WTC11 (cell line): Measurements from ENCODE around the gene EXOC4. TPM values are rescaled to one million over a fixed set of nuclear protein-coding genes. Genes with fewer than 3 reads are reported as not detected.

Experiments used
- ATAC-seq: fragments of 200-7000 bp; cut with Tn5 transposase; 2 replicates; pipeline ENCODE4 v1.10.0; 2021; ENCODE audit warnings: mild to moderate bottlenecking, moderate library complexity
- CTCF ChIA-PET: fragments of 300-600 bp; sonication (Branson Sonifier 250); formaldehyde crosslinking; loops from one replicate; lab custom pipeline; 2021; ENCODE audit warnings: antibody characterized with exemption; lab: Charles Lee
- POLR2A ChIA-PET: fragments of 350-600 bp; sonication (Branson Sonifier 250); formaldehyde crosslinking; loops from one replicate; lab custom pipeline; 2021; ENCODE audit warnings: antibody characterized with exemption; lab: Charles Lee
- DNase-seq: peaks from one replicate; pipeline ENCODE4 v3.0.0; 2021; ENCODE audit warnings: low spot score
- H3K27ac Mint-ChIP-seq: 2 replicates; pipeline ENCODE4 v1.8.0; 2021; ENCODE audit warnings: mixed read lengths
- H3K27me3 Mint-ChIP-seq: 2 replicates; pipeline ENCODE4 v1.8.0; 2021; ENCODE audit warnings: low read depth, mild to moderate bottlenecking, moderate library complexity, mixed read lengths
- H3K36me3 Mint-ChIP-seq: 2 replicates; pipeline ENCODE4 v1.8.0; 2021; ENCODE audit warnings: mixed read lengths
- H3K4me1 Mint-ChIP-seq: 2 replicates; pipeline ENCODE4 v1.8.0; 2022; ENCODE audit warnings: mixed read lengths
- H3K4me3 Mint-ChIP-seq: 2 replicates; pipeline ENCODE4 v1.8.0; 2021; ENCODE audit warnings: mild to moderate bottlenecking, moderate library complexity, mixed read lengths
- H3K9me3 Mint-ChIP-seq: 2 replicates; pipeline ENCODE4 v1.8.0; 2021; ENCODE audit warnings: mixed read lengths
- GTF2I ChIP-seq: fragments of 250-450 bp; sonication (Bioruptor Pico); conservative IDR thresholded peaks from 2 replicates; pipeline ENCODE4 v1.4.0; 2021; ENCODE audit warnings: mild to moderate bottlenecking
- MXD4 ChIP-seq: fragments of 250-450 bp; sonication (Bioruptor Pico); IDR thresholded peaks from 2 replicates; pipeline ENCODE4 v1.8.0; 2021; ENCODE audit warnings: mild to moderate bottlenecking, moderate library complexity, borderline replicate concordance
- NFYB ChIP-seq: sonication (generic); formaldehyde crosslinking; conservative IDR thresholded peaks from 2 replicates; pipeline ENCODE4 v1.8.0; 2022; ENCODE audit warnings: low read depth, missing genetic modification reagents
- ZNF138 ChIP-seq: sonication (generic); formaldehyde crosslinking; conservative IDR thresholded peaks from 2 replicates; pipeline ENCODE4 v1.8.1; 2022; ENCODE audit warnings: mild to moderate bottlenecking, moderate library complexity, missing genetic modification reagents
- ZNF232 ChIP-seq: sonication (generic); formaldehyde crosslinking; IDR thresholded peaks from 2 replicates; pipeline ENCODE4 v1.8.0; 2022; ENCODE audit warnings: mild to moderate bottlenecking, missing genetic modification reagents
- ZNF423 ChIP-seq: fragments of 250-450 bp; sonication (Bioruptor Pico); IDR thresholded peaks from 2 replicates; pipeline ENCODE4 v2.1.2; 2022; ENCODE audit warnings: mild to moderate bottlenecking, moderate library complexity
- total RNA-seq: library from RNA; stranded (reverse); gene quantifications from 3 replicates; pipeline ENCODE4 v1.2.3, GENCODE V29; 2021
- TF ChIP-seq, protein P1 (sequence below): sonication (generic); formaldehyde crosslinking; IDR thresholded peaks from 2 replicates; pipeline ENCODE4 v1.8.0; 2023; ENCODE audit warnings: mild to moderate bottlenecking, missing genetic modification reagents
- TF ChIP-seq, protein P2 (sequence below): sonication (generic); formaldehyde crosslinking; IDR thresholded peaks from 2 replicates; pipeline ENCODE4 v1.8.1; 2022; ENCODE audit warnings: mild to moderate bottlenecking, moderate library complexity, missing genetic modification reagents
- TF ChIP-seq, protein P3 (sequence below): fragments of 250-450 bp; sonication (Bioruptor Pico); IDR thresholded peaks from 2 replicates; pipeline ENCODE4 v1.9.0; 2021; ENCODE audit warnings: moderate library complexity, mild to moderate bottlenecking, inconsistent platforms, borderline replicate concordance
- TF ChIP-seq, protein P4 (sequence below): sonication (generic); formaldehyde crosslinking; IDR thresholded peaks from 2 replicates; pipeline ENCODE4 v1.8.1; 2023; ENCODE audit warnings: mild to moderate bottlenecking, moderate library complexity, missing genetic modification reagents
- TF ChIP-seq, protein P5 (sequence below): fragments of 250-450 bp; sonication (Bioruptor Pico); IDR thresholded peaks from 2 replicates; pipeline ENCODE4 v1.9.0; 2021; ENCODE audit warnings: mild to moderate bottlenecking, borderline replicate concordance
- TF ChIP-seq, protein P6 (sequence below): sonication (generic); formaldehyde crosslinking; IDR thresholded peaks from 2 replicates; pipeline ENCODE4 v1.8.1; 2022; ENCODE audit warnings: missing genetic modification reagents, borderline replicate concordance
- TF ChIP-seq, protein P7 (sequence below): sonication (generic); formaldehyde crosslinking; IDR thresholded peaks from 2 replicates; pipeline ENCODE4 v1.8.0; 2023; ENCODE audit warnings: missing genetic modification reagents, mild to moderate bottlenecking, borderline replicate concordance
- TF ChIP-seq, protein P8 (sequence below): sonication (generic); formaldehyde crosslinking; IDR thresholded peaks from 2 replicates; pipeline ENCODE4 v1.8.0; 2022; ENCODE audit warnings: mild to moderate bottlenecking, missing genetic modification reagents

EXOC4 gene
- total RNA-seq, 1 experiment from 2014 or later, result 62.0 TPM

DNA sequence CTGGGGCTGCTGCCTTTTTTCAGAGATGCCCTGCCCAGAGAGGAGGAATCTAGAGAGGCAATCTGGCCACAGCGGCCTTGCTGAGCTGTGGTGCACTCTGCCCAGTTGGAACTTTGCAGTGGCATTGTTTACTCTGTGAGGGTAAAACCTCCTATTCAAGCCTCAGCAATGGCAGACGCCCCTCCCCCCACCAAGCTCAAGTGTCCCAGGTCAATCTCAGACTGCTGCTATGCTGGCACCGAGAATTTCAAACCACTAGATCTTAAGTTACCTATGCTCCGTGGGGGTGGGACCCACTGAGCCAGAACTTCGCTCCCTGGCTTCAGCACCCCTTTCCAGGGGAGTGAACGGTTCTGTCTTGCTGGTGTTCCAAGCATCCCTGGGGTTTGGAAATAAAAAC is 77.2 kb downstream of the EXOC4 start:
- Mint-ChIP-seq H3K36me3 (peaks cover 46% of the 10 kb centered on the region), H3K27ac (peak overlapping the region; percentile 43; the same call in 1 of the 2 replicates), H3K9me3 (peaks cover 42% of the 10 kb centered on the region), H3K4me1 (peaks cover 15% of the 10 kb centered on the region), H3K27me3 (no peaks in the 10 kb centered on the region), H3K4me3 (no peak overlapping the region)
- ATAC-seq (peak; percentile 68), DNase-seq (peak; percentile 24)
- ChIA-PET CTCF (interaction anchor here (2.6 kb wide), 1 partner anchor 13 kb away, joined by 21 read pairs; no protein-coding TSS in a partner anchor), POLR2A (no interaction called here)
- TF ChIP-seq, protein P1, sequence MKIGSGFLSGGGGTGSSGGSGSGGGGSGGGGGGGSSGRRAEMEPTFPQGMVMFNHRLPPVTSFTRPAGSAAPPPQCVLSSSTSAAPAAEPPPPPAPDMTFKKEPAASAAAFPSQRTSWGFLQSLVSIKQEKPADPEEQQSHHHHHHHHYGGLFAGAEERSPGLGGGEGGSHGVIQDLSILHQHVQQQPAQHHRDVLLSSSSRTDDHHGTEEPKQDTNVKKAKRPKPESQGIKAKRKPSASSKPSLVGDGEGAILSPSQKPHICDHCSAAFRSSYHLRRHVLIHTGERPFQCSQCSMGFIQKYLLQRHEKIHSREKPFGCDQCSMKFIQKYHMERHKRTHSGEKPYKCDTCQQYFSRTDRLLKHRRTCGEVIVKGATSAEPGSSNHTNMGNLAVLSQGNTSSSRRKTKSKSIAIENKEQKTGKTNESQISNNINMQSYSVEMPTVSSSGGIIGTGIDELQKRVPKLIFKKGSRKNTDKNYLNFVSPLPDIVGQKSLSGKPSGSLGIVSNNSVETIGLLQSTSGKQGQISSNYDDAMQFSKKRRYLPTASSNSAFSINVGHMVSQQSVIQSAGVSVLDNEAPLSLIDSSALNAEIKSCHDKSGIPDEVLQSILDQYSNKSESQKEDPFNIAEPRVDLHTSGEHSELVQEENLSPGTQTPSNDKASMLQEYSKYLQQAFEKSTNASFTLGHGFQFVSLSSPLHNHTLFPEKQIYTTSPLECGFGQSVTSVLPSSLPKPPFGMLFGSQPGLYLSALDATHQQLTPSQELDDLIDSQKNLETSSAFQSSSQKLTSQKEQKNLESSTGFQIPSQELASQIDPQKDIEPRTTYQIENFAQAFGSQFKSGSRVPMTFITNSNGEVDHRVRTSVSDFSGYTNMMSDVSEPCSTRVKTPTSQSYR (CRISPR knock-in tag), result 0 out of 2 replicates have a peak, but pooled peaks have one; percentile 20
- TF ChIP-seq, protein P2, sequence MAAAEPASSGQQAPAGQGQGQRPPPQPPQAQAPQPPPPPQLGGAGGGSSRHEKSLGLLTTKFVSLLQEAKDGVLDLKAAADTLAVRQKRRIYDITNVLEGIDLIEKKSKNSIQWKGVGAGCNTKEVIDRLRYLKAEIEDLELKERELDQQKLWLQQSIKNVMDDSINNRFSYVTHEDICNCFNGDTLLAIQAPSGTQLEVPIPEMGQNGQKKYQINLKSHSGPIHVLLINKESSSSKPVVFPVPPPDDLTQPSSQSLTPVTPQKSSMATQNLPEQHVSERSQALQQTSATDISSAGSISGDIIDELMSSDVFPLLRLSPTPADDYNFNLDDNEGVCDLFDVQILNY (CRISPR knock-in tag), result no peak

DNA sequence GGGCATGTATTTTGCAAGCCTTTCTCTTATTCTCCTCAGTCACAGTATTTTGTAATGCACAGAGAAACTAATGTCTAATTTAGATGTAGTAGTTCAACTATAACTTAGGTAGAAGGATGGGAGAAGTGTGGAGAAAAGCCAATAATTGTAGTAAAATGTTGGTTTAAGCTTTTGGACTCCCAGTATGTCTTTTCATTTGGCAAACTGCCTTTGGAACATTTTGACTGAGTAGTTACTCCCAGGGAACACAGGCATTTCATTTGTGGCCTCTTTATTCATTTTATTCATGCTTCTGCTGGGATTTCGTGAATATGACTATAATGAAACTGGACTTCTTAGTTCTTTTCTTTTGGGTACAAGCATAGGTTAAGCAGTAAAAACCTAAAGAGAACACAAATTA is 79.0 kb downstream of the EXOC4 start:
- ChIA-PET CTCF (no interaction called here), POLR2A (no interaction called here)
- peaks cover 35% of the 10 kb centered on the region for H3K36me3 Mint-ChIP-seq
- H3K27me3 Mint-ChIP-seq, result no peaks in the 10 kb centered on the region
- DNase-seq, result no peak
- H3K4me1 Mint-ChIP-seq, result peaks cover 15% of the 10 kb centered on the region
- H3K4me3 Mint-ChIP-seq, result no peak overlapping the region
- no peak for ATAC-seq
- H3K9me3 Mint-ChIP-seq, result peaks cover 37% of the 10 kb centered on the region
- no peak overlapping the region for H3K27ac Mint-ChIP-seq
- TF ChIP-seq, protein P3, sequence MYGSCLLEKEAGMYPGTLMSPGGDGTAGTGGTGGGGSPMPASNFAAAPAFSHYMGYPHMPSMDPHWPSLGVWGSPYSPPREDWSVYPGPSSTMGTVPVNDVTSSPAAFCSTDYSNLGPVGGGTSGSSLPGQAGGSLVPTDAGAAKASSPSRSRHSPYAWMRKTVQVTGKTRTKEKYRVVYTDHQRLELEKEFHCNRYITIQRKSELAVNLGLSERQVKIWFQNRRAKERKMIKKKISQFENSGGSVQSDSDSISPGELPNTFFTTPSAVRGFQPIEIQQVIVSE (CRISPR knock-in tag), result no peak
- TF ChIP-seq, protein P4, sequence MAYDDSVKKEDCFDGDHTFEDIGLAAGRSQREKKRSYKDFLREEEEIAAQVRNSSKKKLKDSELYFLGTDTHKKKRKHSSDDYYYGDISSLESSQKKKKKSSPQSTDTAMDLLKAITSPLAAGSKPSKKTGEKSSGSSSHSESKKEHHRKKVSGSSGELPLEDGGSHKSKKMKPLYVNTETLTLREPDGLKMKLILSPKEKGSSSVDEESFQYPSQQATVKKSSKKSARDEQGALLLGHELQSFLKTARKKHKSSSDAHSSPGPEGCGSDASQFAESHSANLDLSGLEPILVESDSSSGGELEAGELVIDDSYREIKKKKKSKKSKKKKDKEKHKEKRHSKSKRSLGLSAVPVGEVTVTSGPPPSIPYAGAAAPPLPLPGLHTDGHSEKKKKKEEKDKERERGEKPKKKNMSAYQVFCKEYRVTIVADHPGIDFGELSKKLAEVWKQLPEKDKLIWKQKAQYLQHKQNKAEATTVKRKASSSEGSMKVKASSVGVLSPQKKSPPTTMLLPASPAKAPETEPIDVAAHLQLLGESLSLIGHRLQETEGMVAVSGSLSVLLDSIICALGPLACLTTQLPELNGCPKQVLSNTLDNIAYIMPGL, result no peak
- no peak for TF ChIP-seq GTF2I (CRISPR knock-in tag)
- TF ChIP-seq, protein P5, sequence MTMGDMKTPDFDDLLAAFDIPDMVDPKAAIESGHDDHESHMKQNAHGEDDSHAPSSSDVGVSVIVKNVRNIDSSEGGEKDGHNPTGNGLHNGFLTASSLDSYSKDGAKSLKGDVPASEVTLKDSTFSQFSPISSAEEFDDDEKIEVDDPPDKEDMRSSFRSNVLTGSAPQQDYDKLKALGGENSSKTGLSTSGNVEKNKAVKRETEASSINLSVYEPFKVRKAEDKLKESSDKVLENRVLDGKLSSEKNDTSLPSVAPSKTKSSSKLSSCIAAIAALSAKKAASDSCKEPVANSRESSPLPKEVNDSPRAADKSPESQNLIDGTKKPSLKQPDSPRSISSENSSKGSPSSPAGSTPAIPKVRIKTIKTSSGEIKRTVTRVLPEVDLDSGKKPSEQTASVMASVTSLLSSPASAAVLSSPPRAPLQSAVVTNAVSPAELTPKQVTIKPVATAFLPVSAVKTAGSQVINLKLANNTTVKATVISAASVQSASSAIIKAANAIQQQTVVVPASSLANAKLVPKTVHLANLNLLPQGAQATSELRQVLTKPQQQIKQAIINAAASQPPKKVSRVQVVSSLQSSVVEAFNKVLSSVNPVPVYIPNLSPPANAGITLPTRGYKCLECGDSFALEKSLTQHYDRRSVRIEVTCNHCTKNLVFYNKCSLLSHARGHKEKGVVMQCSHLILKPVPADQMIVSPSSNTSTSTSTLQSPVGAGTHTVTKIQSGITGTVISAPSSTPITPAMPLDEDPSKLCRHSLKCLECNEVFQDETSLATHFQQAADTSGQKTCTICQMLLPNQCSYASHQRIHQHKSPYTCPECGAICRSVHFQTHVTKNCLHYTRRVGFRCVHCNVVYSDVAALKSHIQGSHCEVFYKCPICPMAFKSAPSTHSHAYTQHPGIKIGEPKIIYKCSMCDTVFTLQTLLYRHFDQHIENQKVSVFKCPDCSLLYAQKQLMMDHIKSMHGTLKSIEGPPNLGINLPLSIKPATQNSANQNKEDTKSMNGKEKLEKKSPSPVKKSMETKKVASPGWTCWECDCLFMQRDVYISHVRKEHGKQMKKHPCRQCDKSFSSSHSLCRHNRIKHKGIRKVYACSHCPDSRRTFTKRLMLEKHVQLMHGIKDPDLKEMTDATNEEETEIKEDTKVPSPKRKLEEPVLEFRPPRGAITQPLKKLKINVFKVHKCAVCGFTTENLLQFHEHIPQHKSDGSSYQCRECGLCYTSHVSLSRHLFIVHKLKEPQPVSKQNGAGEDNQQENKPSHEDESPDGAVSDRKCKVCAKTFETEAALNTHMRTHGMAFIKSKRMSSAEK (CRISPR knock-in tag), result no peak
- TF ChIP-seq, protein P6, sequence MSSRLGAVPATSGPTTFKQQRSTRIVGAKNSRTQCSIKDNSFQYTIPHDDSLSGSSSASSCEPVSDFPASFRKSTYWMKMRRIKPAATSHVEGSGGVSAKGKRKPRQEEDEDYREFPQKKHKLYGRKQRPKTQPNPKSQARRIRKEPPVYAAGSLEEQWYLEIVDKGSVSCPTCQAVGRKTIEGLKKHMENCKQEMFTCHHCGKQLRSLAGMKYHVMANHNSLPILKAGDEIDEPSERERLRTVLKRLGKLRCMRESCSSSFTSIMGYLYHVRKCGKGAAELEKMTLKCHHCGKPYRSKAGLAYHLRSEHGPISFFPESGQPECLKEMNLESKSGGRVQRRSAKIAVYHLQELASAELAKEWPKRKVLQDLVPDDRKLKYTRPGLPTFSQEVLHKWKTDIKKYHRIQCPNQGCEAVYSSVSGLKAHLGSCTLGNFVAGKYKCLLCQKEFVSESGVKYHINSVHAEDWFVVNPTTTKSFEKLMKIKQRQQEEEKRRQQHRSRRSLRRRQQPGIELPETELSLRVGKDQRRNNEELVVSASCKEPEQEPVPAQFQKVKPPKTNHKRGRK (CRISPR knock-in tag), result no peak
- TF ChIP-seq, protein P7, sequence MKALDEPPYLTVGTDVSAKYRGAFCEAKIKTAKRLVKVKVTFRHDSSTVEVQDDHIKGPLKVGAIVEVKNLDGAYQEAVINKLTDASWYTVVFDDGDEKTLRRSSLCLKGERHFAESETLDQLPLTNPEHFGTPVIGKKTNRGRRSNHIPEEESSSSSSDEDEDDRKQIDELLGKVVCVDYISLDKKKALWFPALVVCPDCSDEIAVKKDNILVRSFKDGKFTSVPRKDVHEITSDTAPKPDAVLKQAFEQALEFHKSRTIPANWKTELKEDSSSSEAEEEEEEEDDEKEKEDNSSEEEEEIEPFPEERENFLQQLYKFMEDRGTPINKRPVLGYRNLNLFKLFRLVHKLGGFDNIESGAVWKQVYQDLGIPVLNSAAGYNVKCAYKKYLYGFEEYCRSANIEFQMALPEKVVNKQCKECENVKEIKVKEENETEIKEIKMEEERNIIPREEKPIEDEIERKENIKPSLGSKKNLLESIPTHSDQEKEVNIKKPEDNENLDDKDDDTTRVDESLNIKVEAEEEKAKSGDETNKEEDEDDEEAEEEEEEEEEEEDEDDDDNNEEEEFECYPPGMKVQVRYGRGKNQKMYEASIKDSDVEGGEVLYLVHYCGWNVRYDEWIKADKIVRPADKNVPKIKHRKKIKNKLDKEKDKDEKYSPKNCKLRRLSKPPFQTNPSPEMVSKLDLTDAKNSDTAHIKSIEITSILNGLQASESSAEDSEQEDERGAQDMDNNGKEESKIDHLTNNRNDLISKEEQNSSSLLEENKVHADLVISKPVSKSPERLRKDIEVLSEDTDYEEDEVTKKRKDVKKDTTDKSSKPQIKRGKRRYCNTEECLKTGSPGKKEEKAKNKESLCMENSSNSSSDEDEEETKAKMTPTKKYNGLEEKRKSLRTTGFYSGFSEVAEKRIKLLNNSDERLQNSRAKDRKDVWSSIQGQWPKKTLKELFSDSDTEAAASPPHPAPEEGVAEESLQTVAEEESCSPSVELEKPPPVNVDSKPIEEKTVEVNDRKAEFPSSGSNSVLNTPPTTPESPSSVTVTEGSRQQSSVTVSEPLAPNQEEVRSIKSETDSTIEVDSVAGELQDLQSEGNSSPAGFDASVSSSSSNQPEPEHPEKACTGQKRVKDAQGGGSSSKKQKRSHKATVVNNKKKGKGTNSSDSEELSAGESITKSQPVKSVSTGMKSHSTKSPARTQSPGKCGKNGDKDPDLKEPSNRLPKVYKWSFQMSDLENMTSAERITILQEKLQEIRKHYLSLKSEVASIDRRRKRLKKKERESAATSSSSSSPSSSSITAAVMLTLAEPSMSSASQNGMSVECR (CRISPR knock-in tag), result no peak
- TF ChIP-seq MXD4 (CRISPR knock-in tag), result no peak
- TF ChIP-seq NFYB (CRISPR knock-in tag), result no peak
- TF ChIP-seq ZNF423 (CRISPR knock-in tag), result no peak
- TF ChIP-seq, protein P8, sequence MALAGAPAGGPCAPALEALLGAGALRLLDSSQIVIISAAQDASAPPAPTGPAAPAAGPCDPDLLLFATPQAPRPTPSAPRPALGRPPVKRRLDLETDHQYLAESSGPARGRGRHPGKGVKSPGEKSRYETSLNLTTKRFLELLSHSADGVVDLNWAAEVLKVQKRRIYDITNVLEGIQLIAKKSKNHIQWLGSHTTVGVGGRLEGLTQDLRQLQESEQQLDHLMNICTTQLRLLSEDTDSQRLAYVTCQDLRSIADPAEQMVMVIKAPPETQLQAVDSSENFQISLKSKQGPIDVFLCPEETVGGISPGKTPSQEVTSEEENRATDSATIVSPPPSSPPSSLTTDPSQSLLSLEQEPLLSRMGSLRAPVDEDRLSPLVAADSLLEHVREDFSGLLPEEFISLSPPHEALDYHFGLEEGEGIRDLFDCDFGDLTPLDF (CRISPR knock-in tag), result no peak
- no peak for TF ChIP-seq ZNF232 (CRISPR knock-in tag)
- no peak for TF ChIP-seq ZNF138 (CRISPR knock-in tag)
